HEK293 (cell line): ENCODE data around the gene ARMH4.

Source experiments
- CTCF ChIA-PET: fragments of 350-600 bp; formaldehyde crosslinking; extraction: SDS; loops from one replicate; lab custom pipeline; 2021; ENCODE audit warnings: antibody characterized with exemption; lab: Yijun Ruan, JAX
- POLR2A ChIA-PET: fragments of 300-600 bp; formaldehyde crosslinking; extraction: SDS; loops from one replicate; lab custom pipeline; 2020; ENCODE audit warnings: antibody characterized with exemption, inconsistent platforms; lab: Yijun Ruan, JAX
- H3K27ac ChIP-seq: fragments of 200-500 bp; sonication (Bioruptor generic); 2 replicates; pipeline ENCODE4 v1.5.1; 2014; ENCODE audit warnings: low read depth, low read length, control low read depth, inconsistent platforms; ENCODE audit errors: extremely low read depth
- H3K36me3 ChIP-seq, 2 experiments: fragments of 200-500 bp in 1 of 2; sonication (Bioruptor generic) in 1 of 2; 1 replicate in 1 of 2; 2 replicates in 1 of 2; pipeline ENCODE4 v1.5.1; 2014 to 2017; ENCODE audit warnings: inconsistent platforms in 2 of 2, low read length in 2 of 2; ENCODE audit not compliant: control insufficient read depth in 2 of 2, insufficient read depth in 1 of 2
- H3K4me1 ChIP-seq: fragments of 200-500 bp; sonication (Bioruptor generic); 2 replicates; pipeline ENCODE4 v1.5.1; 2014; ENCODE audit warnings: mild to moderate bottlenecking, low read length, inconsistent platforms; ENCODE audit not compliant: control insufficient read depth, insufficient read depth
- H3K4me3 ChIP-seq: 2 replicates; pipeline ENCODE4 v1.5.1; 2011; ENCODE audit warnings: low read depth, mild to moderate bottlenecking, control low read depth, low read length, moderate library complexity
- H3K9me3 ChIP-seq: fragments of 200-500 bp; sonication (Bioruptor generic); 2 replicates; pipeline ENCODE4 v1.5.1; 2014; ENCODE audit warnings: low read depth, low read length, inconsistent platforms; ENCODE audit not compliant: control insufficient read depth, insufficient read depth
- FEZF1 ChIP-seq: fragments of 450-650 bp; formaldehyde crosslinking; IDR thresholded peaks from 2 replicates; pipeline ENCODE4 v1.5.1; 2016; ENCODE audit warnings: missing biosample characterization, missing genetic modification characterization
- HOXD13 ChIP-seq: sonication (generic); formaldehyde crosslinking; IDR thresholded peaks from 2 replicates; pipeline ENCODE4 v1.8.0; 2022; ENCODE audit warnings: missing genetic modification reagents, borderline replicate concordance
- SCRT2 ChIP-seq: fragments of 450-650 bp; formaldehyde crosslinking; IDR thresholded peaks from 2 replicates; pipeline ENCODE4 v1.5.1; 2016; ENCODE audit warnings: missing biosample characterization, missing genetic modification characterization
- TSHZ1 ChIP-seq: fragments of 450-650 bp; formaldehyde crosslinking; IDR thresholded peaks from 2 replicates; pipeline ENCODE4 v1.5.1; 2016; ENCODE audit warnings: missing biosample characterization, missing genetic modification characterization, borderline replicate concordance
- ZBTB1 ChIP-seq: fragments of 450-650 bp; formaldehyde crosslinking; IDR thresholded peaks from 2 replicates; pipeline ENCODE4 v1.5.1; 2016; ENCODE audit warnings: missing biosample characterization, missing genetic modification characterization
- ZFHX2 ChIP-seq: fragments of 450-650 bp; formaldehyde crosslinking; conservative IDR thresholded peaks from 2 replicates; pipeline ENCODE4 v1.5.1; 2016; ENCODE audit warnings: missing biosample characterization, missing genetic modification characterization
- ZNF155 ChIP-seq: fragments of 450-650 bp; formaldehyde crosslinking; IDR thresholded peaks from 2 replicates; pipeline ENCODE4 v1.5.1; 2016; ENCODE audit warnings: missing biosample characterization, missing genetic modification characterization
- ZNF19 ChIP-seq: fragments of 450-650 bp; formaldehyde crosslinking; IDR thresholded peaks from 2 replicates; pipeline ENCODE4; 2016; ENCODE audit warnings: missing biosample characterization, missing genetic modification characterization, low read depth
- ZNF274 ChIP-seq, 2 experiments: fragments of 200-500 bp in 1 of 2; fragments of 450-650 bp in 1 of 2; sonication (Bioruptor generic) in 1 of 2; formaldehyde crosslinking in 1 of 2; IDR thresholded peaks; 2 replicates each; pipeline versions ENCODE4 v1.5.1 to v1.6.1; 2014 to 2016; ENCODE audit warnings: borderline replicate concordance in 1 of 2, inconsistent platforms in 1 of 2, low read length in 1 of 2, missing biosample characterization in 1 of 2, missing genetic modification characterization in 1 of 2
- ZNF37A ChIP-seq: fragments of 450-650 bp; IDR thresholded peaks from 2 replicates; pipeline ENCODE4 v1.5.1; 2018; ENCODE audit warnings: missing biosample characterization, missing genetic modification characterization
- ZNF501 ChIP-seq: fragments of 450-650 bp; formaldehyde crosslinking; IDR thresholded peaks from 2 replicates; pipeline ENCODE4 v1.5.1; 2016; ENCODE audit warnings: missing biosample characterization, missing genetic modification characterization
- ZNF518A ChIP-seq: fragments of 450-650 bp; formaldehyde crosslinking; conservative IDR thresholded peaks from 2 replicates; pipeline ENCODE4 v1.5.1; 2016; ENCODE audit warnings: low read depth, missing biosample characterization, missing genetic modification characterization
- ZNF544 ChIP-seq: fragments of 450-650 bp; formaldehyde crosslinking; IDR thresholded peaks from 2 replicates; pipeline ENCODE4 v1.5.0; 2017; ENCODE audit warnings: missing biosample characterization, missing genetic modification characterization
- ZNF558 ChIP-seq: fragments of 450-650 bp; formaldehyde crosslinking; IDR thresholded peaks from 2 replicates; pipeline ENCODE4 v1.5.1; 2016; ENCODE audit warnings: missing biosample characterization, missing genetic modification characterization
- ZNF692 ChIP-seq: fragments of 450-650 bp; formaldehyde crosslinking; IDR thresholded peaks from 2 replicates; pipeline ENCODE4 v1.5.1; 2016; ENCODE audit warnings: missing biosample characterization, missing genetic modification characterization
- ZNF843 ChIP-seq: fragments of 450-650 bp; formaldehyde crosslinking; IDR thresholded peaks from 2 replicates; pipeline ENCODE4 v1.5.1; 2016; ENCODE audit warnings: missing biosample characterization, missing genetic modification characterization

Gene ARMH4

GRCh38 chr14:58146399-58146798 is 5.6 kb downstream of the ARMH4 start:
- no peaks in the 10 kb centered on the region for H3K9me3 ChIP-seq
- ChIA-PET POLR2A (interaction anchor here (0.8 kb wide), 1 partner anchor 152 kb away, joined by 3 read pairs; the partner anchor contains the start of gene ARID4A), CTCF (interaction anchor here (1.3 kb wide), 1 partner anchor 20 kb away, joined by 4 read pairs; no protein-coding TSS in a partner anchor)
- no peak overlapping the region for H3K27ac ChIP-seq
- H3K4me3 ChIP-seq: no peak overlapping the region
- TF ChIP-seq ZNF501 (tag by site-specific recombination) (no peak), ZNF692 (no peak), ZNF274 (IDR thresholded peaks at IDR 0.05; ENCODE audit: low read length) (no peak), ZNF274 (tag by site-specific recombination; IDR thresholded peaks at IDR 0.05; ENCODE audit: borderline replicate concordance) (no peak), ZNF558 (no peak), ZNF37A (tag by site-specific recombination) (no peak), HOXD13 (CRISPR knock-in tag) (no peak), ZNF544 (tag by site-specific recombination) (no peak), ZNF518A (tag by site-specific recombination) (no peak), ZNF19 (no peak), ZBTB1 (tag by site-specific recombination) (no peak), ZNF155 (tag by site-specific recombination) (no peak)
- no peaks in the 10 kb centered on the region for H3K4me1 ChIP-seq
- H3K36me3 ChIP-seq: no peaks in the 10 kb centered on the region

- H3K27ac ChIP-seq: no peak overlapping the region
- H3K4me1 ChIP-seq: no peaks in the 10 kb centered on the region
- POLR2A ChIA-PET: interaction anchor here (0.8 kb wide), 1 partner anchor 152 kb away, joined by 3 read pairs; the partner anchor contains the start of gene ARID4A
- H3K9me3 ChIP-seq: no peaks in the 10 kb centered on the region
- TF ChIP-seq ZFHX2: no peak
- no peak for TF ChIP-seq ZNF843 (tag by site-specific recombination)
- TF ChIP-seq FEZF1 (tag by site-specific recombination): no peak
- TF ChIP-seq TSHZ1 (tag by site-specific recombination): no peak
- no peak for TF ChIP-seq SCRT2 (tag by site-specific recombination)
- no peaks in the 10 kb centered on the region for H3K36me3 ChIP-seq
- CTCF ChIA-PET: interaction anchor here (1.3 kb wide), 1 partner anchor 20 kb away, joined by 4 read pairs; no protein-coding TSS in a partner anchor
- no peak overlapping the region for H3K4me3 ChIP-seq
These were observed 6.1 kb downstream of the ARMH4 start for GRCh38 chr14:58145936-58146335.
